CD4-positive, alpha-beta T cell treated with Interleukin-12 subunit alpha and Interleukin-12 subunit beta, for 1 hour (primary cell): ENCODE measurements around the gene CCDC47.

Experiments used
- DNase-seq: peaks from one replicate; pipeline ENCODE4 v3.0.0-alpha.2; 2020

The CCDC47 gene

GRCh38 chr17:63697341-63698286 lies 75.8 kb downstream of the CCDC47 start:
- DNase-seq, result peak; percentile 88

GRCh38 chr17:63696381-63696961 lies 76.9 kb downstream of the CCDC47 start:
- DNase-seq, result peak; percentile 65

- no peak for DNase-seq
These were observed 77.5 kb downstream of the CCDC47 start for GRCh38 chr17:63695889-63696288.
